ENCODE measurements around the gene TMEM147.
A peak's percentile ranks its signal among the peaks of the same experiment; 100 is the strongest.

Gene TMEM147, protein sequence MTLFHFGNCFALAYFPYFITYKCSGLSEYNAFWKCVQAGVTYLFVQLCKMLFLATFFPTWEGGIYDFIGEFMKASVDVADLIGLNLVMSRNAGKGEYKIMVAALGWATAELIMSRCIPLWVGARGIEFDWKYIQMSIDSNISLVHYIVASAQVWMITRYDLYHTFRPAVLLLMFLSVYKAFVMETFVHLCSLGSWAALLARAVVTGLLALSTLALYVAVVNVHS

DNA sequence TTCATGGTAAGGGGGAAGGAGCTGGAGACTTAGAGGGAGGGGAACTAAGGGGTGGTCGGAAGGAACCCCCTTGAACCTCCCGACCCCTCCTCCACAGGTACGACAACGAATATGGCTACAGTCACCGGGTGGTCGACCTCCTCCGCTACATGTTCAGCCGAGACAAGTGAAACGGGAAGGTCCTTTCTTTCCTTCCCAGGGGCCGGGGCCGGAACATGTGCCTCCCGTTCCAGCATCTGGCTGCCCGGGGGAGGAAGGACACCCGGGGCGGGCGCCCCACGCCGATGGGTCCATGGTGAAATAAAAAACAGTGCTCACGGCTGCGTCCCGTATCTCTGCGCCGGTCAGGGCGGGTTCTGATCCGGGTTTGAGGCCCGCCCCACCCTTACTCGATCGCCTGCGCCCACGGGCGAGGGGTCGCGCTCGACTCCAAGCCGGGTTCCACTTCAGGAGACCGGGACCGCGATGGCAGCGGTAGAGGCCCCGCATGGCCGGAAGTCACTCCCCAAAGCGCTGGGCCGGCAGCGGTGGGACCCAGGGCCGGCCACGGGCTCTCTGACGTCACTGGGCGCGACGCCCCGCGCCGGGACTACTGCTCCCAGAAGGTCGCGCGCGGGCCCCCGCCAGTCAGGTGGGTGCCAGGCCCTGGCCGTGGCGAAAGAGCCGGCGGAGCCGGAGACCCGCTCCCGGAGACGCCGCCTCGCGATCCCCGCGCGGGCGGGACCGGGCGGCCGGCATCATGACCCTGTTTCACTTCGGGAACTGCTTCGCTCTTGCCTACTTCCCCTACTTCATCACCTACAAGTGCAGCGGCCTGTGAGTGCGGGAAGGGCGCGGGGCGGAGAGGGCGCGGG is at the start of gene TMEM147:
Gene TMEM147, plus strand, starts transcription at position 626 of the 854 bp plus-strand sequence. Its CDS starts 114 bp downstream, at position 740.
- H3K4me3 ChIP-seq (ENCODE audit: low read depth, low read length), result peak within 1 kb of the TSS; percentile 98

GRCh38 chr19:35497406-35497805 is 48.0 kb upstream of the TMEM147 start:
- H3K4me3 ChIP-seq (ENCODE audit: low read depth, low read length), result no peak overlapping the region

DNA sequence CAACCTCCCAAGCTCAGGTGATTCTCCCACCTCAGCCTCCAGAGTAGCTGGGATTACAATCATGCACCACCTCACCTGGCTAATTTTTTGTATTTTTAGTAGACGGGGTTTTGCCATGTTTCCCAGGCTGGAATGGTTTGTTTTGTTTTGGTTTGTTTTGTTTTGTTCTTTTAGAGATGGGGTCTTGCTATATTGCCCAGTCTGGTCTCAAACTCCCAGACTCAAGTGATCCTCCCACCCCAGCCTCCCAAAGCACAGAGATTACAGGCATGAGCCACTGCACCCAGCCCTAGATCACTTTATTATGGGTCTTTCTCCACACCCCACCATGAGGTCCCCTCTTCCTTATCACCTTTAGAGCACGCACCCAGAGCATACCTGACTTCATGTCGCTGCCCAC is 47.2 kb upstream of the TMEM147 start:
- no peak overlapping the region for H3K4me3 ChIP-seq (ENCODE audit: low read depth, low read length)

- no peak overlapping the region for H3K4me3 ChIP-seq (ENCODE audit: low read depth, low read length)
Observed at GRCh38 chr19:35498984-35499527, 46.4 kb upstream of the TMEM147 start.

DNA sequence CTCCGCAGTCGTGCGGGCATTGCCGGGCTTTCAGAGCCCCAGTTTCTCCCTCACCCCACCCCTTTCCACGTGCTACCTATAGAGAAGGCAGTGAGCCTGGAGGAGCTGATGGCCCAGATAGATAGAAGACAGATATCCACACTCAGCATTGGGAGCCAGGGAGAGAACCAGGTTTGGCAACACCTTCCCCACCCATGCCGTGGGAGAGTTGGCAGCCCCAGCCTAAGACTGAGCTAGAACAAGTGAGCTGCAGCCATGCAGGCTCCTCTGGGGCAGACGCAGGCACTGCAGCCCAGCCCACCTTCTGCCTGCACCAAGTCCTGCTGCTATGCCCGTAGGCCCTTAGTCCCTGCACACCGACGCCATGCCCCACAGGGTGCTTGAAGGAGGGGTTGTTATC is 44.8 kb upstream of the TMEM147 start:
- H3K4me3 ChIP-seq (ENCODE audit: low read depth, low read length), result no peak overlapping the region

DNA sequence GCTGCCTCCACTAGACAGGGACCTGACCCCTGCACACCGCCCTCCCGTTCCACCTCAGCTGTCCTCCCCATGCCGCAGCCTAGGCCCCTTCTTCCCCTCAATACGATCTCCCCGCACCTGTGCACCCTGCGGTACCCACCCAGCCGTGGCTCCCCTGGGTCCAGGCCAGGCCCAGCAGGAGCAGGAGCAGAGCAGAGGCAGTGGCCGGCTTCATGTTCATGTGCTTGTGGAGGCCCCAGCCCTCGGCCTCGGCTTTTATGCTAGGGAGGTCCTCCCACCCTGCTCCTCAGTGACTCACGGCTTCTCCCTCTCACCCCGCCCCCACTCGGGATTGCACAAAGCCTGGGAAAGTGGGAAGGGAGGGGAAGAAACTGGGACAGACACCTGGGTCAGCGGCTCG is 43.7 kb upstream of the TMEM147 start:
- H3K4me3 ChIP-seq (ENCODE audit: low read depth, low read length), result no peak overlapping the region

DNA sequence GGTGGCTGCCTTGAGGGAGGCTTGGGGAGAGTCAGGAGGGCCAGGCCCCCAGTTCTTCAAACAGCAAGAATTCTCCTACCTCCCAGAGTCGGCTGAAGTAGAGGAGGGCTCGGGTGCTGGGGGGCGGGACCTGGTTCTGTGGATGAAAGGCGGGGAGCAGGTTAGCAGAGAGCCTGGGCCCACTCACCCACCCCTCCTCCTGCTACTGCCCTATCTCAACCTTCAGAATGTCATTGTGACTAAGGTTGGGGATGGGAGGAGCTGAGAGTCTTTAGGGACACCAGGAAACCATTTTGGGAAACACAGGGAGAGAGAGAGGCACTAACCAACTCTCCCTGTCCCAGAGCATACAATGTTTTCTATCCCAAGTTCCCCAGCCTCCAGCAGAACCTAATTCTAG is 42.7 kb upstream of the TMEM147 start:
- no peak overlapping the region for H3K4me3 ChIP-seq (ENCODE audit: low read depth, low read length)

GRCh38 chr19:35506011-35506410 is 39.4 kb upstream of the TMEM147 start:
- H3K4me3 ChIP-seq (ENCODE audit: low read depth, low read length), result no peak overlapping the region

DNA sequence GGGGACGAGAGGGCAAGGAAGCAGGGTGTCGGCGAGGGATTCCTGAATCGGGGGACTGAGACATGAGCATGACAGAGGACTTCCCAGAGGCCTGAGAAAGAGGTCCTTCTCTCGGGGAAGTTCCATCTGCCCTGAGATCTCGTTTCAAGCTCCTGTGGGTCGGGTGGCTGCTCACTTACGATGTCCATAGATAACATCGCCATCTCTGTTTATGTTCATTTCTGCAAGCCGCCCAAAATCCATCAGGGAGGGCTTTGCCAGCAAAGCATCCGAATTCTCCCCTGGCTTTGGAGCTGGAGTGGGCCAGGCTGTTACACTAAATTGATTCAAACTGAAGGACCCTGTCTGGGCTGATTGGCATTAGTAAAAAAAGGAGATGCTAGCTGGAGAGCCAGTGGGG is 37.9 kb upstream of the TMEM147 start:
- H3K4me3 ChIP-seq (ENCODE audit: low read depth, low read length), result no peak overlapping the region

DNA sequence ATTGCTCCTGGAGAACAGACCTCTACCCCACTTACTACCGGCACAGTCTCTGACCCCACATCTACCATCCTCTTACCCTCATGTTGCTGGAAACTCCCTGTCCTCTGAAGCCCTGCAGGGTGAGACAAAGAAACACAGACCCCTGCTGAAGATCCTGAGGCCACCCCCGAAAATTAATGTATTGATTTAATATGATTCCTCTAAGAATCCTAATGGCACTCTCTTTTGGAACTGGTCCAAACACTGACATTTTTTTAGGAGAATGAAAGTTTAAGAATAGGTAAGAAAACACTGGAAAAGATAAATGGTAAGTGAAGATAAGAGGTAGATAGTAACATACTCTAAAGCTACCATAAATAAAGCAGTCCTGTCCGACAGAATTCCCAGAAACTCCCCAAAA is 37.3 kb upstream of the TMEM147 start:
- H3K4me3 ChIP-seq (ENCODE audit: low read depth, low read length), result no peak overlapping the region

GRCh38 chr19:35509018-35509652 is 36.3 kb upstream of the TMEM147 start:
- H3K4me3 ChIP-seq (ENCODE audit: low read depth, low read length), result peak overlapping the region; percentile 82

- H3K4me3 ChIP-seq (ENCODE audit: low read depth, low read length), result peak overlapping the region; percentile 82
Observed at GRCh38 chr19:35509861-35510625, 35.4 kb upstream of the TMEM147 start.

- H3K4me3 ChIP-seq (ENCODE audit: low read depth, low read length), result no peak overlapping the region
Observed at GRCh38 chr19:35510626-35510964, 34.8 kb upstream of the TMEM147 start.

GRCh38 chr19:35511337-35511736 is 34.1 kb upstream of the TMEM147 start:
- no peak overlapping the region for H3K4me3 ChIP-seq (ENCODE audit: low read depth, low read length)

- H3K4me3 ChIP-seq (ENCODE audit: low read depth, low read length), result no peak overlapping the region
Observed at GRCh38 chr19:35512831-35513627, 32.4 kb upstream of the TMEM147 start.

GRCh38 chr19:35513628-35514281 is 31.7 kb upstream of the TMEM147 start, which contains the start of gene DMKN:
DMKN (minus strand) TSS chr19:35513649; CDS start chr19:35513475, 174 bp downstream.
- no peak within 1 kb of the TSS for H3K4me3 ChIP-seq (ENCODE audit: low read depth, low read length)

DNA sequence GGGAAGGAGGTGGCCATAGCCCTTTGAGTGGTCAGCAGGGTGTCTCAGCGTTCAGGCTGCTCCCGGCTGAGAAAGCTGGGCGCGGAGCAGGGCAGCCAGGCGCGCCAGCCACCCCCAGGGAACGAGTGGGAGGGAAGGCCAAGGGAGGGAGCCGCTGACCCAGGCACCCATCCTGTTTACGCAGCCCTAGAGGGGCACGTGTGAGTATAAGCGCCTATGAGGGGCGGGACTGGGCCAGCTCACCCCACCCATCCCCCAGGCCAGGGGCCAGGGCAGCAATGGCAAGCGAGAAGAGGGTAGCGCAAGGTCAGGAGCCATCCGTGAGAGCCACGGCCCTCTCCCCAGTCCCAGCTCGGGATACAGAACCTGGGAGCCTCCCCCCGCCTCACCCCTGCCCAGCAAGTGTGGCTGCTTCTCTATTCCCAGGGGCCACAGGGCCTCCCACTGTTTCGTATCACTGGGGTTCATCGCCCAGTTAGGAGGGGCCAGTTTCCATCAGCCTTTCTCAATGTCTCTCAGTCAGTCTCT is 31.1 kb upstream of the TMEM147 start:
- no peak overlapping the region for H3K4me3 ChIP-seq (ENCODE audit: low read depth, low read length)

- no peak overlapping the region for H3K4me3 ChIP-seq (ENCODE audit: low read depth, low read length)
Observed at GRCh38 chr19:35516310-35516709, 29.1 kb upstream of the TMEM147 start.

DNA sequence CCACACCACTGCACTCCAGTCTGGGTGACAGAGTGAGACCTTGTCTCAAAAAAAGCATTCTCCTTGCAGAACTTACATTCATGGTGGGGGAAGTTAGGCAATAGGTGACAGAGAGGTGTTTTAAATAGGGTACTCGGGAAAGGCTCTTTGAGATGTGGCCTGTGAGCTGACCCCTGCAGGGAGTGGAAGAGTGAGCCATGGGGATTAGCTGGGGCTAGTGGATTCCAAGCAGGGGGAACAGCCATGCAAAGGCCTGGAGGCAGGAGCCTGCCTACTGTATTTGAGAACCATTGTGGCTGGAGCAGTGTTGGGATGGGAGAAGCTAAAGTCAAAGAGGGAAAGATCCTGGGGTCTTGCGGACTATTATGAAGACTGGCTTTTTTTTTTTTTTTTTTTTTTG is 28.1 kb upstream of the TMEM147 start:
- H3K4me3 ChIP-seq (ENCODE audit: low read depth, low read length), result no peak overlapping the region
